HG03159 (cell line): ENCODE measurements around the gene C3orf85.

Experiments
- ATAC-seq: cut with Tn5 transposase; IDR thresholded peaks from one replicate; pipeline ENCODE4 v1.9.1; 2021; ENCODE audit warnings: mild to moderate bottlenecking, moderate library complexity; ENCODE audit not compliant: unreplicated experiment

The C3orf85 gene

GRCh38 chr3:109149078-109149477 is 12.6 kb downstream of the C3orf85 start:
- no peak for ATAC-seq

- ATAC-seq, result no peak
These were observed 15.8 kb downstream of the C3orf85 start for GRCh38 chr3:109152320-109152719.

- ATAC-seq, result no peak
These were observed 18.5 kb downstream of the C3orf85 start for GRCh38 chr3:109154979-109155378.

- no peak for ATAC-seq
These were observed 19.3 kb downstream of the C3orf85 start for GRCh38 chr3:109155828-109156227.

GRCh38 chr3:109161487-109162123 is 25.1 kb downstream of the C3orf85 start:
- ATAC-seq, result no peak

GRCh38 chr3:109165905-109166304 is 29.4 kb downstream of the C3orf85 start:
- no peak for ATAC-seq

- no peak for ATAC-seq
These were observed 35.0 kb downstream of the C3orf85 start for GRCh38 chr3:109171479-109171878.

- ATAC-seq, result no peak
These were observed 38.9 kb downstream of the C3orf85 start for GRCh38 chr3:109175411-109175810.

- ATAC-seq, result no peak
These were observed 40.2 kb downstream of the C3orf85 start for GRCh38 chr3:109176726-109177125.

GRCh38 chr3:109177908-109178307 is 41.4 kb downstream of the C3orf85 start:
- no peak for ATAC-seq

GRCh38 chr3:109178708-109179107 is 42.2 kb downstream of the C3orf85 start:
- ATAC-seq, result no peak

- ATAC-seq, result no peak
These were observed 48.2 kb downstream of the C3orf85 start for GRCh38 chr3:109184726-109185125.

GRCh38 chr3:109187390-109187789 is 50.9 kb downstream of the C3orf85 start:
- no peak for ATAC-seq

- ATAC-seq, result no peak
These were observed 52.2 kb downstream of the C3orf85 start for GRCh38 chr3:109188741-109189140.

- ATAC-seq, result no peak
These were observed 54.9 kb downstream of the C3orf85 start for GRCh38 chr3:109191421-109191820.

GRCh38 chr3:109195815-109196214 is 59.3 kb downstream of the C3orf85 start:
- no peak for ATAC-seq
